Measurements from ENCODE around the gene RPH3AL.
"Not testable (repeated sequence)": the region's sequence is repeated elsewhere in the genome, so short reads cannot be mapped to it uniquely, and the experiment has no call there.

The RPH3AL gene

DNA sequence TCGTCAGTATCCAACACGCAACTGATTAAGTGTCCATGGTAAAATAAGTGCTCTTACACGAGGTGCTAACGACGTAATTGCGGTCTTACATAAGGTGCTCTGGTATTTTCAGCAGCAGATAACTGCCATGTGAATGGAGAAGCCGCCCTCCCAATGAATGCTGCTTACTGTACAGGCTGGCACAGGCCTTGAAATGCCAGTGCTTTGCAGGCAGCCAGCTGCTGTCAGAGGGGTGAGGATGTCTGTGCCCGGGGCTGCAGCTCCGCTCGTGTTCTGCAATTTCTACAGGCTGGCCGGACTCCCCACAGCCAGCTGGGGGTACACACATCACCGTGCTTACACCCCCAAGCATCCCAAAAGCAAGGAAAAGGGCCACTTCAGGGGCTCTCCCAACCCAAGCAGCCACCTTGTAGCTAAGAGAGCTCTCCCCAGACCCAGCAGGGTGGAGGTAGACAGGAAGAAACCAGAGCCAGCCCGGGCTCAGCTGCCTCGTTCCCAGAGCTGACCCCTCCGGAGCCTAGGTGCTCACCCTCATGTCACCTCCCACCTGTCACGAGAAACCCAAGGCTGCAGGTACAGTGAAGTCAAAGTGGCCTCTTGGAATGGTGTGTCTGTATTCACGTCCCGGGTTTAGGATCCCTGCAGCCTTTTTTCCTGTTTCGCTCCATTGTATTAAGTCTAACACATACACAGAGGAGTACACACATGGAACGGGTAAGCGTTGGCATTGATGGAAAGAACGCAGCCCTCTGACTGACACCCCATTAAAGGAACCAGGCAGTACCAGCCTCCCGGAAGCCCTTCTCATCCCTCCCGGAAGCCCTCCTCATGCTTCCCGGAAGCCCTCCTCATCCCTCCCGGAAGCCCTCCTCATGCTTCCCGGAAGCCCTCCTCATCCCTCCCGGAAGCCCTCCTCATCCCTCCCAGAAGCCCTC lies 27.2 kb upstream of the RPH3AL start:
- DNase-seq (ENCODE audit: low read depth in 1 of 2, low spot score in 1 of 2), result no peak

DNA sequence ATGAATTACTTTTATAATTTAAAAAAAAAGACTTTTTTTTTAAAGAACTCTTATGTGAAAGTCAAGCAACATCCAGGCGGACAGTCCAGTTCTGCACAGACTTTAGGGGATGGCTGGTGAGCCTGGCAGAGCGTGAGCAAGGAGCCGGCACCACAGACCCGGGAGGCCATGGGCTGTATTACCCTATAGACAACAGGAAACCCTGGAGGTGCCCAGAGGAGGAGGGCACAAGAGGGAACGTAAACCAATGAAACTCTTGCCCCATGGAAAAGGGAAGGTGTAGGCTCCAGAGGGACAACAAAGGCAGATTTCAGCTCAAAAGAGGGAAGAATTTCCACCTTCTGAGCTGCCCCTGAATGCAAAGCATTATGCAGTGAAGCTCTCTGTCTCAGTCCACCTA lies 25.5 kb upstream of the RPH3AL start:
- no peak for DNase-seq (ENCODE audit: low read depth in 1 of 2, low spot score in 1 of 2)

DNA sequence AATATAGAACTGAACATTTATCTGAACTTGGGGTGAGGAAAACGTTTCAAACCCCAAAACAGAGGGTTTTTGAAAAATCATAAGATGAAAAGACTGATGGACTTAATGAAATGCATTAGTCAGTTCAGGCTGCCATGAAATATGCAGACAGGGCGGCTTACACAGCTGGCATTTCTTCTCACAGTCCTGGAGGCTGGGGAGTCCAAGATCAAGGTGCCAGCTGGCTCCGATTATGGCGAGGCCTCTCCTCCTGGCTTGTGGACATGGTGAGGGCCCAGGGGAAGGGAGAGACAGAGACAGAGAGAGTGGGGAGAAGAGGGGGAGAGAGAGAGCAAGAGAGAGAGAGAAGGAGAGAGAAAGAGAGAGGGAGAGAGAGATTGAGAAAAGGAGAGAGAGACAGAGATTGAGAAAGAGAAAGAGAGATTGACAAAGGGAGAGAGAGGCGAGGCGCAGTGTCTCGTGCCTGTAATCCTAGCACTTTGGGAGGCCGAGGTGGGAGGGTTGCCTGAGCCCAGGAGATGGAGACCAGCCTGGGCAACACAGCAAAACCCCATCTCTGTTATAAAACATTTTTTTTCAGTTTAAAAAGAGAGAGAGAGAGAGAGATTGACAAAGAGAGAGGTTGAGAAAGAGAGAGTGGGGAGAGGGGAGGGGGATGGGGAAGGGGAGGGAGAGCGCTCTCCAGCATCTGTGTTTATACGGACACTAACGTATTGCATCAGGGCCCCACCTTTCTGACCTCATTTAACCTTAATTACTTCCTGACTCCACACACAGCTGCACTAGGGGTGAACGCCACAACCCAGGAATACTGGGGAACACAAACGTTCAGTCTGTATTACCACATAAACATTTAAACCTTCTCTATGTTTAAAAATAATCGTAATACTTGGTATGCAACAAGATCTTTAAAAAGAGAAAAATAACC lies 24.6 kb upstream of the RPH3AL start:
- DNase-seq (ENCODE audit: low read depth in 1 of 2, low spot score in 1 of 2), result no peak

DNA sequence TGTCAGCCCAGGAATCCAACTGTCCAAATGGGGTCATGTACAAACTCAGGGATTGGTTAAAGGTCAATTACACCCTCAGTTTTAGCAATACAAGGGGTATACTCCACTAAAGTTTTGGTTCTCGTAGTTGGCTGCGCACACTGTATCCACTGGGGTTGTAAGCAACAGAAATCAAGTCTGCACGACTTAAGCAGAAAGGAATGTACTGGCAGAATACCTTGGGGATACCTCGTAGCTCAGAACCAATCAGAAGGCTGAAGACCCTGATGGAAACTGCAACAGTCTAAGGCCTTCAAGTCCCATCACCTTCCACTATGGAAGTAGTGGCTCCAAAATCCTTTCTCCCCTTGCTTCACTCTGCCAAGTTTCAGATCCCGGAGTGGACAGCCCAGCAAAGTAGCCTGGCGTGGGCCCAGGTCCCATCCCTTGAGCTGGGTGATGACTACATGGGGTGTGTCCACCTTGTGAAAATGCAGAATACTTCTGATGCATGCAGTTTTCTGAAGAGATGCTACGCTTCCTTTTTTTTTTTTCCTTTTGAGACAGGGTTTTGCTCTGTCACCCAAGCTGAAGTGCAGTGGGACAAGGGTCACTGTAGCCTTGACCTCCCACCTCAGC lies 21.1 kb upstream of the RPH3AL start:
- DNase-seq (ENCODE audit: low read depth in 1 of 2, low spot score in 1 of 2), result no peak

DNA sequence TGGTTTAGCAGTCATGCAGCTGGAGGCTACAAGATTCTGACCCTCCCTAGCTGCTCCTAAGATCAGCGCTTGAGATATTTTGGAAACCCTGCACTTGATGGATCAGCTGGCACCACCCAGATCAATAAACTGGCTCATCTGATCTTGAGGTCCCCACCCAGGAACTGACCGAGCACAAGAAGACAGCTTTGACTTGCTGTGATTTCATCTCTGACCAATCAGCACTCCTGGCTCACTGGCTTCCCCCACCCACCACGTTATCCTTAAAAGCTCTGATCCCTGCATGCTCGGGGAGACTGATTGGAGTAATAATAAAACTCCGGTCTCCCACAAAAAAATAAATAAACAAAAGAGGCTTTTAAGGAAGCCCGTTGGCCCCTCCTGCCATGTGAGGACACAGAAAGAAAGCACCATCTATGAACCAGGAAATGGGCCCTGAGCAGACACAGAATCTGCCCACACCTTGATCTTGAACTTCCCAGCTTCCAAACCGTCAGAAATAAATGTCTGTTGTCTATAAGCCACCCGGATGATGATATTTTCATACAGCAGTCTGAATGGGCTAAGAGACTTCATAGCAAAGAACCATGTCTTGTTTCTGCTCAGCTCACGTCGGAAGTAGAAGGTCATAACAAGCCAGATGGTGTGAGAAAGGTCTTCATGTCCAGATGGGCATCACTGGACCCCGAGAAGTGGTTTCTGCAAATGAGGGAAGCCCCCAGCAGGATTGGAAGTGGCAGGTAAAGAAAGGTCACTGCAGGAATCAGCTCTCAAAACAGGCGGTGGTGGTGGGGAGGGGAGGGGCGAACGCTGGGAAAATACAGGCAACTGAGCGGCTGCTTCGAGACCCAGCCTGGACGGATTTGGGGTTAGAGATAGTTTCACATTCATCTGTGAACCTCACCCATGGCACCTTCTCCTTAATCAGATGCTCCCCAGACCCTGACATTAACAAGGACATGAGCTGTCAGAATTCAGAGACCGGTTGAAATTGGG lies 19.8 kb upstream of the RPH3AL start:
- no peak for DNase-seq (ENCODE audit: low read depth in 1 of 2, low spot score in 1 of 2)

DNA sequence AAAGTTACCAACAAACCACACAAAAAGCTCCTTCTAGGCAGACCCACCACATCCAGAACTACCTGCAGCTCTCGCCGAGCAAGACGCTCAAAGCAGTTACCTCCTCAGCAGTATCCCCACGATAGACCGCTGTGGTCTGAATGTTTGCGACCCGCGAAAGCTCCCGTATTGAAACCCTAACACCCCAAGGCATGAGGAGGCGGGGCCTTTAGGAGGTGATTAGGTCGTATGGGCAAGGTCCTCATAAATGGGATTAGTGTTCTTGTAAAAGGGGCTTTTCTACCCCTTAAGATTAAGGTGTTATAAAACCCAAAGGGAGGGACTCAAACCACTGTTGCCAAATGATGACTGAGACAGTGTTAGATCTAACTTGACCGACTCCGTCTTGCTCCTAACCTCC lies 19.0 kb upstream of the RPH3AL start:
- no peak for DNase-seq (ENCODE audit: low read depth in 1 of 2, low spot score in 1 of 2)

DNA sequence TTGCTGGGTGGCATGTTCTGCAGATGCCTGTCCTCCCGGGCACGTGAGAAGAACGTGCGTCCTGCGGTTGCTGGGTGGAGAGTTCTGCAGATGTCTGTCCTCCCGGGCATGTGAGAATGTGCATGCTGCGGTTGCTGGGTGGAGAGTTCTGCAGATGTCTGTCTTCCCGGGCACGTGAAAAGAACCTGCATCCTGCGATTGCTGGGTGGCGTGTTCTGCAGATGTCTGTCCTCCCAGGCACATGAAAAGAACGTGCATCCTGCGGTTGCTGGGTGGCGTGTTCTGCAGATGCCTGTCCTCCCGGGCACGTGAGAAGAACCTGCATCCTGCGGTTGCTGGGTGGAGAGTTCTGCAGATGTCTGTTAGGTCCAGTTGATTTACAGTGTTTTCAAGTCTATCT lies 15.0 kb upstream of the RPH3AL start:
- DNase-seq (ENCODE audit: low read depth in 1 of 2, low spot score in 1 of 2), result not testable (repeated sequence)

DNA sequence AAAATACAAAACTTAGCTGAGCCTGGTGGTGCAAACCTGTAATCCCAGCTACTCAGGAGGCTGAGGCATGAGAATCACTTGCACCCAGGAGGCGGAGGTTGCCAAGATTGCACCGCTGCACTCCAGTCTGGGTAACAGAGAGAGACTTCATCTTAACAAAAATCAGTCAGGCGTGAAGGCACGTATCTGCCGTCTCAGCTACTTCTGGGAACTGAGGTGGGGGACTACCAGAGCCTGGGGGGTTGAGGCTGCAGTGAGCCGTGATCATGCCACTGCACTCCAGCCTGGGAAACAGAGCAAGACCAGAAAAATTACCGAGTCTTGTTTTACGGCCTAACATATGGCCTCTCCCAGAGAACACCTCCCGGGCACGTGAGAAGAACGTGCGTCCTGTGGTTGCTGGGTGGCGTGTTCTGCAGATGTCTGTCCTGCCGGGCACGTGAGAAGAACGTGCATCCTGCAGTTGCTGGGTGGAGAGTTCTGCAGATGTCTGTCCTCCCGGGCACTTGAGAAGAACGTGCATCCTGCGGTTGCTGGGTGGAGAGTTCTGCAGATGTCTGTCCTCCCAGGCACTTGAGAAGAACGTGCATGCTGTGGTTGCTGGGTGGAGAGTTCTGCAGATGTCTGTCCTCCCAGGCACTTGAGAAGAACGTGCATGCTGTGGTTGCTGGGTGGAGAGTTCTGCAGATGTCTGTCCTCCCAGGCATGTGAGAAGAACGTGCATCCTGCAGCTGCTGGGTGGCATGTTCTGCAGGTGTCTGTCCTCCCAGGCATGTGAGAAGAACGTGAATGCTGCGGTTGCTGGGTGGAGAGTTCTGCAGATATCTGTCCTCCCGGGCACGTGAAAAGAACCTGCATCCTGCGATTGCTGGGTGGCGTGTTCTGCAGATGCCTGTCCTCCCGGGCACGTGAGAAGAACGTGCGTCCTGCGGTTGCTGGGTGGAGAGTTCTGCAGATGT lies 14.3 kb upstream of the RPH3AL start:
- not testable (repeated sequence) for DNase-seq (ENCODE audit: low read depth in 1 of 2, low spot score in 1 of 2)

DNA sequence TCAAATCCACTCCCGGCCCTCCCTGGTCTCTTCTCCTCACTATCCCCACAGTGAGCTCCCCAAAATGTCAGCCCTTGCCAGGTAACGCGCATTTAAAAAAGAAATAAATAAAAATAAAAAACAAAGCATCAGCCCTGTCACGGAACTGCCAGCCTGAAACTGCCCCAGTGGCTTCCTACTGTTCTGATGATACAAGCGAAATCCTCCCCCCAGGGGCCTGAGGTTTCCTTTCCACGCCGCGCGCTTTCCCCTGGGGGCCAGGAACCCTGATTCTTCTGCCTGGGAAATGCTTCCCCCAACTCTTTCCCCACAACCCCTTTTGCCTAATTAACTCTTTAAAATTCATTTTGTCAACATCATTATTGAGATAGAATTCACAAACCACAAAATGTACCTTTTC lies 12.2 kb upstream of the RPH3AL start:
- no peak for DNase-seq (ENCODE audit: low read depth in 1 of 2, low spot score in 1 of 2)

DNA sequence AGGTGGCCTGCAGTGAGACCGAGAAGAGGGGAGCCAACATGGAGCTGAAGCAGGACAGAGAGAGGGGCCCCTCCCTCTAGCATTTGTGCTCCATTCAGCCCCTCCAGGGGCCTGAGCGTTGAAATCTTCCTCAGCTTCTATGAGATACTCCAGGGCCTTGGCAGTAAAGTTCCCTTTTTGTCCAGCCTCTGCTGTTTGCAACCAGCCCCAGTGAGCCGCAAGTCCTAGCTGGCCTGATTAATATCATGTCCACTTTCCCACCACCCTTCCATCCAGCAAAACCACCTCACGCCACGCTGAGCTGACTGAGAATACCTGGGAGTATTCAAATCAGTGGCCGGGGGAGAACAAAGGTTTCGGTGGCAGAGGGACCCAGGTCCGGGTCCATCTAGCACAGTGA lies 11.7 kb upstream of the RPH3AL start:
- no peak for DNase-seq (ENCODE audit: low read depth in 1 of 2, low spot score in 1 of 2)

DNA sequence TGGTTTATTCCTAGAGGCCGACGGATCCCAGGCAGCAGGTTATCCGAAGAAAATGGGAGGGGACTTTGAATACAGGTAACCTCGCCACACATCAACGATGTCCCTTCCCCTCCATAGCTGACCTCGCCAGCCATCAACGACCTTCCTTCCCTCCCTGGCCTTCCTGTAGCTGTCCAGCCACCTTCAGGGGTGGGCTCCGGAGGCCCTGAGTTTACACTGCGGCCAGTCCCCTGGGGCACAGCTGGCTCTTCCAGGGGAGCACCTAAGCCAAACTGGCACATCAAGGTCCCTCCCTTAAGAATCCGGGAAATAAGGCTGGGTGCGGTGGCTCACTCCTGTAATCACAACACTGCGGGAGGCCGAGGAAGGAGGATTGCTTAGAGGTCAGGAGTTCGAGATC lies 10.1 kb upstream of the RPH3AL start:
- DNase-seq (ENCODE audit: low read depth in 1 of 2, low spot score in 1 of 2), result no peak

DNA sequence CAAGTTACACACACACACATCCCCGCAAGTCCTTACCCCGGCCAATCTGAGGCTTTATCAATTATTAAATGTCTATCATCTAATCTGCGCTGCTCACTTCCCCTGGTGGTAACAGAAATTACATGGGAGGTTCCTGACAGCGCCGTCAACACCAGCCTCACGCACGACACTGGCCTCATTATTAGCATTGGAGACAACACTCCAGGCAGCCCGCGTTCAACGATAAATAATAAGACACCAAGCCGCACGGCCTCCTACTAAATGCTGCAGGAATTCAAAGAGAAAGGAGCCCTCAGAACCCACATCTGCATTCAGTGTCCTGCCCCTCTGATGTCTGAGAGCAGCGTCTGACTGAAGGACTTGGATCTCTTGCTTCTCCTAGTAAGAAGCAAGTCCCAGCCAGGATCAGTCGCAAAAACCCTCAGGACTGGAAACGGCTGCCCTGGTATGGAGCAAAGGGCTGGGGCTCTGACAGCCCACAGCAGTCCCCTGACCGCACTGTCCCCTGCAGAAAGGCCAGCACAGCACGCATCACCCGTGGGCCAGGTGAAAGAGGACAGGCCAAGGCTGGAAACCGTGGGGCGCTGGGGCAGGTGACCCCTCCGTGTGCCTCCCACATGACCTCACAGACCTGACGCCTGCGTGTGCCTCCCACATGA lies 7.6 kb upstream of the RPH3AL start:
- DNase-seq (ENCODE audit: low read depth in 1 of 2, low spot score in 1 of 2), result no peak

DNA sequence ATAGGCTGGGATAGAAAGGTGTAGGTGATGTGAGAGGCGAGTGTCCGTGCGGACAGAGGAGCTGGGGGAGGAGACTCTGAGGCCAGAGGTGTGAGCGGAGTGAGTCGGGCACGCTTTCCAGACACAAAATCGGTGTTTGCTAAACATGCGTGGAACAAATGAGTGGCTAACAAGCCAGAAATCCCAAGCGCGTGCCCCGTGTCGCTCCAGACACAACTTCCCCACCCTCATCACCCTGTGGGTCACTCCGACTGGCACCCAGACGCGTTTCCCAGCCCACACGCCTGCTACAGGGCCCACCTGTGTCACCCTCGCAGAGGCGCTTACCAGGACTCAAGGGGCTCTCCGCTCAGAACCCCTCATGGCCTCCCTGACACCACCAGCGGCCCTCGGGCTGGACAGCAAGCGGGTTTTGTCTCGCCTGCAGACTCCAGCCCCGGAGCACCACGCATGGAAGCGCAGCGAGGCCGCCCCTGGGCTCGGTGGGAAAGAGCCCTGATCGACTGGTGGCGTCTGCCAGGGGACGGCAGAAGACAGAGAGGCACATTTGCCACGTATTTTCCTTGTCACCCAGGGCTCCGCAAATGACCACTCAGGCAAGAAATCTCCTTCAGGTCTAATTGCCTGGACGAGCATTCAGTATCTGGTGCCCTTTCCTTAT lies 6.0 kb upstream of the RPH3AL start:
- no peak for DNase-seq (ENCODE audit: low read depth in 1 of 2, low spot score in 1 of 2)

DNA sequence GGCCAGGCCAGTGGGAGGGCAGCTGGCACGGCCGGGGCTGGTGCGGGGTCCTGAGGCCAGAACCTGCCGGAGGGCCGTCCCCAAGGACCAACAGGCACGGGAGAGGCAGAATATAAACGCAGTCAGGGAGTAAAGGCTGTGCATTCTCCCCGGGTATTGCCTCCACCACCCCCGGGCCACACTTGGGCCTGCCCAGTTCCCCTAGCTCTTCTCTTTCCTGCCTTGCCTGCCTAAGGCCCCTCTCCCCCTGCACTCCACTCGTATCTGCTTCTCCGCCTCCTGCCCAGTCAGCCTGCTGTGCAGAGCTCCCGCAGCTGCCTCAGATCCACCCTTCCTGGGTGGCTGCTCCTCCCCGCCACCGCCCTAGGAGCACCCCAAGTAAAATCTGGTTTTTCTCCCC lies 5.0 kb upstream of the RPH3AL start:
- no peak for DNase-seq (ENCODE audit: low read depth in 1 of 2, low spot score in 1 of 2)

DNA sequence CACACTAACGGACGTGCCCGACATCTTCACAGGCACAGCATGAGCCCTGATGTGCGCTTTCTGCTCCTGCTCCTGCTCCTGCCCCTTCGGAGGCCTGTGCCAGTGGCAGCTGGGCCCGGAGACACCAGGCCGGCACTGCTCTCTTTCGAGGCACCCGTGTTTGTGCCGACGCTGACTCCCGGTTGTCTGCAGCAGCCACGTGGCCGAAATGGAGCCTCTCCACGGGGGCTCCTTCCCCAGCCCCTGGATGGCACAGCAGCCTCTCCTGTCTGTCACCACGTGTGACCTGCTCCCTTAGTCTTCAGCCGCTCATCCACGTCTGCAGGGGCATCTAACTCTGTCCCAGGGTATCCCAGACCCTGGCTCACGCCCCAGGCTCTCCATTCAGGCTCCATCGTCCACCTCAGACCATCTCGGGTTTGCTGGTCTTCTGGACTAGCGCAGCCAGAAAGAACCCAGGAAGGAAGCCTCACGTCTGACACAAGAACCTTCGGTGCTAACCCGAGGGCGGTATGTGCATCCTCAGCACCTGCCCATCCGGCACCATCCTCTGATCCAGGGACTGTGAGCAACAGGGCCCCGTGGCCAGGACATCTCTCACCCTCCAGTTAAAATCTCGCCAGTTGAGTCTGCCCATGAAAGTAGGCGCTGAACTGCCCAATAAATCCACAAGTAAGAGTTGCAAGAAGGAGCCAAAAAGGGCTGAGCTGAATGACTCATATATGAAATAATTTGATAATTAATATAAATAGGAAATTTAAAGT lies 4.2 kb upstream of the RPH3AL start:
- DNase-seq (ENCODE audit: low read depth in 1 of 2, low spot score in 1 of 2), result no peak

DNA sequence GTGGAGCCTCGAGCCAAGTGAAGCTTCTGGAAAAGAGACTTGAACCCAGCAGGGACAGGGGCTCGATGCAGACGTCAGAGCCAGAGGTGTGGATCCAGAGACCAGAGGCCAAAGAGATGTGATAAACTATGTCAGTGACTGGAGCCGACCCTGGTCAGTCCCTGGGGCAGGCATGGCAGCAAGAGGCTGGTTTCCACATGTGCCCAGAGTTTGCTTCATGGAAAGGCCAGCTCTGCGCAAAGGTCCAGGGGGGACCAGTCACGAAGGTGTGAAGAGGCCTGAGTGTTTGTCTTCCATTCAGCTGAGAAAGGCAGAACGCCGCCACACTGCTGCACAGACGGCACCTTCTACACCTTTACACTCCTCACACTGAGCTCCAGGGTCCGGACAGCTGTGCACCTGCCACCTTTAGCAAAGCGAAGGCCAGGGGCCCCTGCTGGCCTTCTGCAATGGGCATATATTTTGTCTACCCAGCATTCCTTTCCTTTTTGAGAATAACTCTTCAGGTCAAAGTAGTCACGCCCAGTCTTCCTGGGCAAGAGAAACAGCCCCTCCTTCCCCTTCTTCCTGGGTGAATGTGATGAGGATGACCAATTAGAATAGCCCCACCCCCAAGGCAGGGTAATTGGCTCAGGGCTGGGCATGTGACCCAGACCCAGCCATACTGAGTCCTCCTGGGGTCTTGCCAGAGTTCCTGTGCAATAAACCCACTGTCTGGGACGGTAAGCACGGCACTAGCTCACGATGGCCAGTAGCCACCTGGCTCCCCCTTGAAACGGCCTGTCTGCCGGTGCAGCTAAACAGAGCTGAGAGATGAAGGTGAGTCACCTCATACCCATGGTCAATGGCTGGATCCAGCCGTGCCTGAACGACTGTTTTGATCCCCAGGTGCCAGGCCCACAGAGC lies 2.3 kb upstream of the RPH3AL start:
- no peak for DNase-seq (ENCODE audit: low read depth in 1 of 2, low spot score in 1 of 2)
